RWPE2 (cell line): ENCODE measurements around the gene ASB18.

Source experiments
- ATAC-seq: fragments of 200-7000 bp; cut with Tn5 transposase; 3 replicates; pipeline ENCODE4 v1.9.1; 2021; ENCODE audit warnings: low read depth
- DNase-seq: peaks from one replicate; pipeline ENCODE4 v3.0.0-alpha.2; 2020; ENCODE audit warnings: low spot score
- H3K27ac ChIP-seq: fragments of 450-650 bp; 2 replicates; pipeline ENCODE4 v1.5.1; 2017; ENCODE audit warnings: mild to moderate bottlenecking; ENCODE audit not compliant: poor library complexity, severe bottlenecking
- H3K27me3 ChIP-seq: fragments of 250-450 bp; sonication (Bioruptor Pico); 2 replicates; pipeline ENCODE4 v1.5.1; 2021; ENCODE audit warnings: mild to moderate bottlenecking, moderate library complexity; ENCODE audit not compliant: insufficient read depth, poor library complexity, severe bottlenecking
- H3K36me3 ChIP-seq: fragments of 250-450 bp; sonication (Bioruptor Pico); 2 replicates; pipeline ENCODE4 v1.5.1; 2020; ENCODE audit warnings: low read depth, mild to moderate bottlenecking, moderate library complexity
- H3K4me1 ChIP-seq: fragments of 250-450 bp; sonication (Bioruptor Pico); 2 replicates; pipeline ENCODE4 v1.5.1; 2021; ENCODE audit warnings: mild to moderate bottlenecking, moderate library complexity; ENCODE audit not compliant: insufficient read depth, poor library complexity, severe bottlenecking
- H3K4me3 ChIP-seq: fragments of 250-450 bp; sonication (Bioruptor Pico); 2 replicates; pipeline ENCODE4 v1.5.1; 2021; ENCODE audit warnings: mild to moderate bottlenecking, moderate library complexity; ENCODE audit not compliant: severe bottlenecking
- H3K9me3 ChIP-seq: fragments of 250-450 bp; sonication (Bioruptor Pico); 2 replicates; pipeline ENCODE4 v1.5.1; 2021; ENCODE audit warnings: mild to moderate bottlenecking, moderate library complexity; ENCODE audit not compliant: severe bottlenecking
- TF ChIP-seq, protein P1 (sequence below): fragments of 450-650 bp; IDR thresholded peaks from one replicate; pipeline ENCODE4 v1.5.1; 2017; ENCODE audit warnings: mild to moderate bottlenecking, moderate library complexity; ENCODE audit not compliant: poor library complexity, severe bottlenecking

ASB18 gene

DNA sequence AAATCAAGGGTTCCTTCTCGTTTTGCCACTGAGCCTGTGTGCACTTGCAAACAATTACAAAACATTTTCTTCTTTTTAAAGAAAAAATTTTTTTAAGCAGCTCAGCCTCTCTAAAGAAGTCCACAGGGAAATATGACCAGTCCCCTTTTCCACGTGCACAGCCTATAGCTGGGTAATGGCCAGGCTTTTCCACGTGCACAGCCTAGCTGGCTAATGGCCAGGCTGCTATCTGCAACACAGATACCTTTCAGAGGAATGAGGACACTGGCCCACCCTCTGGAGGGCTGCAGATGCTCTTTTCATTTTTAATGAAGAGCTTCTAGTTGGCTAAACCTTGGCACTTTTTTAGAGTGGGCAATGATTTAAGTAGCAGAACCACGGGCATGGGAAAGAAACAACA lies 46.3 kb downstream of the ASB18 start:
- TF ChIP-seq, protein P1, sequence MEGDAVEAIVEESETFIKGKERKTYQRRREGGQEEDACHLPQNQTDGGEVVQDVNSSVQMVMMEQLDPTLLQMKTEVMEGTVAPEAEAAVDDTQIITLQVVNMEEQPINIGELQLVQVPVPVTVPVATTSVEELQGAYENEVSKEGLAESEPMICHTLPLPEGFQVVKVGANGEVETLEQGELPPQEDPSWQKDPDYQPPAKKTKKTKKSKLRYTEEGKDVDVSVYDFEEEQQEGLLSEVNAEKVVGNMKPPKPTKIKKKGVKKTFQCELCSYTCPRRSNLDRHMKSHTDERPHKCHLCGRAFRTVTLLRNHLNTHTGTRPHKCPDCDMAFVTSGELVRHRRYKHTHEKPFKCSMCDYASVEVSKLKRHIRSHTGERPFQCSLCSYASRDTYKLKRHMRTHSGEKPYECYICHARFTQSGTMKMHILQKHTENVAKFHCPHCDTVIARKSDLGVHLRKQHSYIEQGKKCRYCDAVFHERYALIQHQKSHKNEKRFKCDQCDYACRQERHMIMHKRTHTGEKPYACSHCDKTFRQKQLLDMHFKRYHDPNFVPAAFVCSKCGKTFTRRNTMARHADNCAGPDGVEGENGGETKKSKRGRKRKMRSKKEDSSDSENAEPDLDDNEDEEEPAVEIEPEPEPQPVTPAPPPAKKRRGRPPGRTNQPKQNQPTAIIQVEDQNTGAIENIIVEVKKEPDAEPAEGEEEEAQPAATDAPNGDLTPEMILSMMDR = no peak
- peaks cover 12% of the 10 kb centered on the region for H3K27me3 ChIP-seq
- H3K4me1 ChIP-seq = no peaks in the 10 kb centered on the region
- H3K4me3 ChIP-seq = no peak overlapping the region
- no peaks in the 10 kb centered on the region for H3K36me3 ChIP-seq
- ATAC-seq = no peak
- H3K27ac ChIP-seq = no peak overlapping the region
- no peak for DNase-seq
- no peaks in the 10 kb centered on the region for H3K9me3 ChIP-seq

DNA sequence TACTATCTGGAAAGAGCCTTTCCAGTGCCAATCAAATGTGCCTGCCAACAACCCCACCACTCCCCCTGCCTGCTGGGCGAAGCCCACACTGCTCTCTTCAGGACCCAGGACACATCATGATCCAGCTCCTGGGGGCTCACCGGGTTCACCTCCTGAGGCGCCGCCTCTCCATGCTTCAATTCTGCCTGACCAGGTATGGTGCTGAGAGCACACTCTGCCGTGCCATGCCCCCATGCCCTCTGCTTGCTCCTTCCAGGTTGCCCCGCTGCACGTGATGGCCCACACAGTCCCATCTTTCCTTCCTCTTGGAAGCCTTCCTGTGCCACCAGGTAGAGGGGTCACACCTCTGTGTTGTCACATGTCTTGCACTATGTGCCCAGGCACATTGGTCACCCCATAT lies 47.5 kb downstream of the ASB18 start:
- ATAC-seq = no peak
- Histone ChIP-seq H3K9me3 (no peaks in the 10 kb centered on the region), H3K4me1 (no peaks in the 10 kb centered on the region), H3K4me3 (no peak overlapping the region), H3K27ac (no peak overlapping the region), H3K36me3 (no peaks in the 10 kb centered on the region), H3K27me3 (peaks cover 12% of the 10 kb centered on the region)
- TF ChIP-seq, protein P1 = no peak
- no peak for DNase-seq

DNA sequence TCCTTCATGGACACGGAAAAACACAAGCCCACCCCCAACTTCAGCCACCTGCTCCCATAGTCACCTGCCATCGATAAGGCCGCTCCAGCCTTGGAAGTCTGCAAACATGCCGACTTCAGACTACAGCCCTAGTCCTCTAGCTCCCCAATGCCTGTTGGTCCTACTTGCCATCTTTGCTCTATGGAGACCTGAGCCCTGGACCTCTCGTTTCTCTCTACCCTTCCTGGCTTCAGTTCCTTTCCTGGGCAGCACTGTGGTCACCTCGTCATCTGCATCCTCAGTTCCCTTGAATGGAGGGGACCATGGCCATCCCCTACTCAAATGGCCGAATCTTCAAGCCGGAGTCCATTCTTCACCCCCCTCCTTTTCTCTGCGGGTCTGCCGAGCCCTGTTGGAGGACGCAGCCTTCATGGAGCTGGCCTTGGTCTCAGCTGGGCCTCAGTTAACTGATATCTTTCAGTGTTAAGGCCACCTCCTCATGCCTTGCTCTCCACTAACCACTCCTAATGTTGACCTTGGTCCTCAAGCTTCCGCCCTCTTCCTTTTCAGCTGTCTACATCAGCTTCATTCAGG lies 48.4 kb downstream of the ASB18 start:
- no peaks in the 10 kb centered on the region for H3K36me3 ChIP-seq
- no peak overlapping the region for H3K27ac ChIP-seq
- no peak for DNase-seq
- peaks cover 12% of the 10 kb centered on the region for H3K27me3 ChIP-seq
- H3K4me3 ChIP-seq = no peak overlapping the region
- no peak for ATAC-seq
- no peaks in the 10 kb centered on the region for H3K4me1 ChIP-seq
- no peaks in the 10 kb centered on the region for H3K9me3 ChIP-seq
- TF ChIP-seq, protein P1 = no peak

DNA sequence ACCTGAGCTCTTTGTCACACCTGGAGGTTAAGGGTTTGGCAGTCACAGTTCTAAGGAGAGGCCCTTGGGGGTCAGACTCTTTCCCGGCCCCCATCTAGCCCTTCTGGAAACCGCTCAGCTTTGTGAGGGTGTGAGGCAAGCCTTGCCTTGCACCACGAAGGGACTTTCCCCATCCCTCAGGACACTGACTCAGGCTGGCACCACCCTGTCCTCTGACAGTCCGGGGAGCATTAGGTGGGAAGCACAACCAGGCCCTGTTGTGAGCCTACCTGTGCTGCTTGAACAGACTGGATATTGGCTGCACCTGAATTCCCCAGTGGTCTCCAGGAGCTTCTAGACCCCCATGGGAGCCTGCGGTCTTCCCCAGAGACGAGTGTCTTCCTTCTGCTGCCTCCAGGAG lies 49.0 kb downstream of the ASB18 start:
- ATAC-seq = peak; percentile 52; the same call in 2 of the 3 replicates
- H3K27me3 ChIP-seq = peaks cover 12% of the 10 kb centered on the region

More for the DNA sequence above, 49.0 kb downstream of the ASB18 start:
- H3K27ac ChIP-seq = no peak overlapping the region
- no peak overlapping the region for H3K4me3 ChIP-seq
- H3K9me3 ChIP-seq = no peaks in the 10 kb centered on the region
- no peak for DNase-seq
- TF ChIP-seq, protein P1 = no peak
- no peaks in the 10 kb centered on the region for H3K4me1 ChIP-seq
- no peaks in the 10 kb centered on the region for H3K36me3 ChIP-seq
